K562 (cell line): ENCODE data around the gene CARD9. TPM values are rescaled to one million over a fixed set of nuclear protein-coding genes. Genes with fewer than 3 reads are reported as not detected.

ENCODE experiments used
- ATAC-seq: fragments of 200-7000 bp; cut with Tn5 transposase; 3 replicates; pipeline ENCODE4 v1.9.1; 2020; ENCODE audit warnings: moderate library complexity
- BruUV-seq: library from RNA; stranded (reverse); fragments of 400-500 nt; replicated peaks from 2 replicates; lab custom pipeline; 2021; lab: Mats Ljungman, UMichigan
- CTCF ChIA-PET: fragments of 300-600 bp; formaldehyde crosslinking; extraction: SDS; loops from one replicate; lab custom pipeline; 2021; ENCODE audit warnings: low intra/inter-chr PET ratio; lab: Yijun Ruan, JAX
- POLR2A ChIA-PET: fragments of 300-600, 350-650 bp; sonication (Branson Sonifier 250); formaldehyde crosslinking; extraction: SDS; loops from one replicate; lab custom pipeline; 2021; ENCODE audit warnings: antibody characterized with exemption, inconsistent platforms; lab: Yijun Ruan, JAX
- DNase-seq, 4 experiments: peaks; one replicate each; pipeline versions ENCODE4 v3.0.0 to v3.0.0-alpha.2; 2011 to 2018; ENCODE audit warnings: low spot score in 3 of 4, mixed read lengths in 3 of 4; ENCODE audit errors: extremely low read depth in 1 of 4
- FAIRE-seq: peaks from 2 replicates; lab custom pipeline; 2011; peaks lifted over from hg19 to GRCh38; lab: Jason Lieb, UNC
- H2AFZ ChIP-seq: 2 replicates; pipeline ENCODE4 v1.6.0; 2011; ENCODE audit warnings: low read depth, low read length, control low read depth, inconsistent platforms
- H3K27ac ChIP-seq: fragments of 200-600 bp; 3 replicates; pipeline ENCODE4 v1.8.0; 2011; ENCODE audit warnings: low read depth, mild to moderate bottlenecking, control low read depth, inconsistent platforms, low read length, moderate library complexity, mixed read lengths; ENCODE audit errors: extremely low read depth
- H3K27me3 ChIP-seq, 2 experiments: fragments of 300-600 bp in 1 of 2; 2 replicates in 1 of 2; 3 replicates in 1 of 2; pipeline versions ENCODE4 v1.6.0 to v1.8.0; 2011; ENCODE audit warnings: inconsistent platforms in 2 of 2, low read length in 2 of 2, mild to moderate bottlenecking in 1 of 2, mixed read lengths in 1 of 2, moderate library complexity in 1 of 2; ENCODE audit not compliant: control insufficient read depth in 2 of 2, insufficient read depth in 2 of 2
- H3K36me3 ChIP-seq: fragments of 300-600 bp; 3 replicates; pipeline ENCODE4 v1.8.0; 2011; ENCODE audit warnings: mild to moderate bottlenecking, low read length, inconsistent platforms; ENCODE audit not compliant: control insufficient read depth, insufficient read depth
- H3K4me1 ChIP-seq, 2 experiments: fragments of 200-600 bp in 1 of 2; replicated peaks in 1 of 2; 2 replicates in 1 of 2; 3 replicates in 1 of 2; pipeline versions ENCODE4 v1.5.1 to v1.8.0; 2011; ENCODE audit warnings: inconsistent platforms in 2 of 2, low read length in 2 of 2, mild to moderate bottlenecking in 1 of 2, mixed read lengths in 1 of 2, moderate library complexity in 1 of 2; ENCODE audit not compliant: control insufficient read depth in 2 of 2, insufficient read depth in 2 of 2
- H3K4me2 ChIP-seq: 2 replicates; pipeline ENCODE4 v1.6.1; 2011; ENCODE audit warnings: low read length, control low read depth, inconsistent platforms, mixed read lengths; ENCODE audit not compliant: insufficient read depth
- H3K4me3 ChIP-seq: fragments of 200-600 bp; sonication (generic), shearing (Covaris generic); 2 replicates; pipeline ENCODE4 v1.5.1; 2016; ENCODE audit warnings: control low read depth, inconsistent platforms
- H3K79me2 ChIP-seq: fragments of 200-600 bp; 3 replicates; pipeline ENCODE4 v1.8.0; 2011; ENCODE audit warnings: low read length, inconsistent platforms; ENCODE audit not compliant: control insufficient read depth, insufficient read depth
- H3K9ac ChIP-seq, 2 experiments: 2 replicates each; pipeline versions ENCODE4 v1.6.0 to v1.6.1; 2011; ENCODE audit warnings: low read depth in 2 of 2, low read length in 2 of 2, control low read depth in 1 of 2, inconsistent platforms in 1 of 2, mild to moderate bottlenecking in 1 of 2, mixed read lengths in 1 of 2; ENCODE audit not compliant: insufficient read depth in 1 of 2
- H3K9me1 ChIP-seq: one replicate; pipeline ENCODE4 v1.6.0; 2011; ENCODE audit warnings: inconsistent platforms, mild to moderate bottlenecking, low read length, moderate library complexity; ENCODE audit not compliant: control insufficient read depth, insufficient read depth
- H3K9me3 ChIP-seq: replicated peaks from 2 replicates; pipeline ENCODE4 v1.5.1; 2011; ENCODE audit warnings: low read depth, low read length, inconsistent platforms; ENCODE audit not compliant: control insufficient read depth, insufficient read depth
- H4K20me1 ChIP-seq: replicated peaks from 2 replicates; pipeline ENCODE4 v1.6.1; 2011; ENCODE audit warnings: low read length, inconsistent platforms, mixed read lengths; ENCODE audit not compliant: control insufficient read depth, insufficient read depth
- EP300 ChIP-seq: IDR thresholded peaks from 2 replicates; pipeline ENCODE4 v1.6.1; 2012; ENCODE audit warnings: low read length, improper control_type of control experiment
- FIP1L1 ChIP-seq: fragments of 200-400 bp; formaldehyde crosslinking; IDR thresholded peaks from 2 replicates; pipeline ENCODE4 v1.6.1; 2018; ENCODE audit warnings: mild to moderate bottlenecking, low read depth, low read length; ENCODE audit not compliant: poor library complexity, severe bottlenecking
- HBP1 ChIP-seq: fragments of 450-650 bp; formaldehyde crosslinking; IDR thresholded peaks from 2 replicates; pipeline ENCODE4 v1.4.0; 2022; ENCODE audit warnings: missing genetic modification characterization
- HSF4 ChIP-seq: fragments of 250-450 bp; sonication (Bioruptor Pico); IDR thresholded peaks from 2 replicates; pipeline ENCODE4 v2.1.2; 2022; ENCODE audit warnings: mild to moderate bottlenecking, moderate library complexity, borderline replicate concordance
- NFYB ChIP-seq: IDR thresholded peaks from 2 replicates; pipeline ENCODE4 v1.6.1; 2011; ENCODE audit warnings: mild to moderate bottlenecking, moderate library complexity; ENCODE audit not compliant: insufficient read length; ENCODE audit errors: extremely low read depth
- PBX2 ChIP-seq, 2 experiments: IDR thresholded peaks in 1 of 2; conservative IDR thresholded peaks in 1 of 2; 2 replicates each; pipeline ENCODE4 v1.6.1; 2016; ENCODE audit warnings: low read depth in 2 of 2, mild to moderate bottlenecking in 1 of 2, missing compliant biosample characterization in 1 of 2, missing genetic modification characterization in 1 of 2, moderate library complexity in 1 of 2
- PURB ChIP-seq: sonication (generic); formaldehyde crosslinking; IDR thresholded peaks from 2 replicates; pipeline ENCODE4 v1.9.0; 2021; ENCODE audit warnings: low read depth, mild to moderate bottlenecking, missing genetic modification reagents
- WGBS: fragments of 100-300 bp; shearing (Covaris generic); methylation state at CpG from one replicate; pipeline ENCODE4 v1.1.6; 2016; ENCODE audit warnings: low coverage, mixed read lengths; ENCODE audit not compliant: insufficient coverage; ENCODE audit errors: missing lambda C conversion rate; 5-methylcytosine and 5-hydroxymethylcytosine counted together
- in situ Hi-C: fragments of 300-500 bp; cut with MboI; formaldehyde crosslinking; loops from 4 replicates; pipeline ENCODE4 v1.15.0; 2018; ENCODE audit warnings: inconsistent platforms, mixed read lengths
- intact Hi-C: fragments of 100-400 bp; cut with micrococcal nuclease; formaldehyde crosslinking; loops from 2 replicates; pipeline ENCODE4 v1.14.2; 2022
- polyA plus RNA-seq, 8 experiments: library from polyadenylated mRNA; depleted of rRNA in 4 of 8; stranded (reverse) in 5 of 8; unstranded in 3 of 8; fragments of >200 nt; fragmentation: Nextera tagmentation in 2 of 8; fragmentation: Illumina TruSeq in 1 of 8; extraction: Ambion mirVana in 2 of 8; extraction: Trizol in 1 of 8; gene quantifications; 2 replicates each; pipeline versions ENCODE4 v1.2.1 to v1.2.3, GENCODE V29; 2011 to 2014; ENCODE audit warnings: inconsistent platforms in 1 of 8, missing spikeins in 1 of 8
- total RNA-seq, 7 experiments: library from RNA; depleted of rRNA in 6 of 7; stranded (reverse); fragments of >200 nt in 6 of 7; fragmentation: Illumina TruSeq in 2 of 7; extraction: Trizol in 2 of 7; gene quantifications; 2 replicates each; pipeline versions ENCODE4 v1.2.1 to v1.2.3, GENCODE V29; 2011 to 2021; ENCODE audit warnings: low replicate concordance in 1 of 7
- TF ChIP-seq, protein P1 (sequence below): fragments of 450-650 bp; IDR thresholded peaks from 2 replicates; pipeline ENCODE4 v1.6.1; 2016; ENCODE audit warnings: missing biosample characterization, missing genetic modification characterization
- TF ChIP-seq, protein P2 (sequence below): fragments of 250-450 bp; sonication (Bioruptor Pico); IDR thresholded peaks from 2 replicates; pipeline ENCODE4 v1.5.0; 2022; ENCODE audit warnings: mild to moderate bottlenecking

The CARD9 gene
- total and polyA plus RNA-seq, 9 of the 15 experiments (the other 6 are each of a cell fraction or from before 2014, with no cell fraction given), result 1.7 to 53.0 (median 9.7) TPM

GRCh38 chr9:136361047-136361753, 12.3 kb downstream of the CARD9 start (continued):
- TF ChIP-seq FIP1L1 (peak; percentile 59), HSF4 (no peak)

- no peaks in the 10 kb centered on the region for H4K20me1 ChIP-seq
- no peaks in the 10 kb centered on the region for H3K27me3 ChIP-seq
- H3K4me1 ChIP-seq, result peaks cover 11 to 93% of the 10 kb centered on the region in 2 experiments
- ATAC-seq, result no peak
- no peak overlapping the region for H2AFZ ChIP-seq
- H3K27ac ChIP-seq, result no peak overlapping the region
- ChIA-PET CTCF (no interaction called here), POLR2A (interaction anchor here (0.5 to 2.0 kb wide), 3 partner anchors 14 to 403 kb away, joined by 3 to 6 read pairs (median 4); no protein-coding TSS in a partner anchor)
- no peaks in the 10 kb centered on the region for H3K9me1 ChIP-seq
- intact Hi-C loops (no loop called here), in situ Hi-C loops (no loop called here)
- H3K36me3 ChIP-seq, result peaks cover 11% of the 10 kb centered on the region; the same call in 1 of the 3 replicates
- H3K9ac ChIP-seq, result peak overlapping the region in 1 of 2 experiments; percentile 26; a peak in 2 of 4 replicates
- no peaks in the 10 kb centered on the region; the same call in 2 of the 3 replicates for H3K79me2 ChIP-seq
- H3K4me3 ChIP-seq, result no peak overlapping the region
- no peak for FAIRE-seq
- WGBS, result 77% methylated on average over 32 of the region's 38 CpGs
- H3K9me3 ChIP-seq, result no peaks in the 10 kb centered on the region
- H3K4me2 ChIP-seq, result no peak overlapping the region
- no peak for DNase-seq
- BruUV-seq, result no TSS peak
- TF ChIP-seq PURB (no peak), EP300 (no peak), PBX2 (CRISPR knock-in tag; IDR thresholded peaks at IDR 0.05; ENCODE audit: low read depth) (no peak), PBX2 (tag; conservative IDR thresholded peaks at IDR 0.05; ENCODE audit: low read depth) (no peak), HBP1 (CRISPR knock-in tag) (no peak), NFYB (no peak)
- TF ChIP-seq, protein P1, sequence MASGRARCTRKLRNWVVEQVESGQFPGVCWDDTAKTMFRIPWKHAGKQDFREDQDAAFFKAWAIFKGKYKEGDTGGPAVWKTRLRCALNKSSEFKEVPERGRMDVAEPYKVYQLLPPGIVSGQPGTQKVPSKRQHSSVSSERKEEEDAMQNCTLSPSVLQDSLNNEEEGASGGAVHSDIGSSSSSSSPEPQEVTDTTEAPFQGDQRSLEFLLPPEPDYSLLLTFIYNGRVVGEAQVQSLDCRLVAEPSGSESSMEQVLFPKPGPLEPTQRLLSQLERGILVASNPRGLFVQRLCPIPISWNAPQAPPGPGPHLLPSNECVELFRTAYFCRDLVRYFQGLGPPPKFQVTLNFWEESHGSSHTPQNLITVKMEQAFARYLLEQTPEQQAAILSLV (tag), result no peak
- TF ChIP-seq, protein P2, sequence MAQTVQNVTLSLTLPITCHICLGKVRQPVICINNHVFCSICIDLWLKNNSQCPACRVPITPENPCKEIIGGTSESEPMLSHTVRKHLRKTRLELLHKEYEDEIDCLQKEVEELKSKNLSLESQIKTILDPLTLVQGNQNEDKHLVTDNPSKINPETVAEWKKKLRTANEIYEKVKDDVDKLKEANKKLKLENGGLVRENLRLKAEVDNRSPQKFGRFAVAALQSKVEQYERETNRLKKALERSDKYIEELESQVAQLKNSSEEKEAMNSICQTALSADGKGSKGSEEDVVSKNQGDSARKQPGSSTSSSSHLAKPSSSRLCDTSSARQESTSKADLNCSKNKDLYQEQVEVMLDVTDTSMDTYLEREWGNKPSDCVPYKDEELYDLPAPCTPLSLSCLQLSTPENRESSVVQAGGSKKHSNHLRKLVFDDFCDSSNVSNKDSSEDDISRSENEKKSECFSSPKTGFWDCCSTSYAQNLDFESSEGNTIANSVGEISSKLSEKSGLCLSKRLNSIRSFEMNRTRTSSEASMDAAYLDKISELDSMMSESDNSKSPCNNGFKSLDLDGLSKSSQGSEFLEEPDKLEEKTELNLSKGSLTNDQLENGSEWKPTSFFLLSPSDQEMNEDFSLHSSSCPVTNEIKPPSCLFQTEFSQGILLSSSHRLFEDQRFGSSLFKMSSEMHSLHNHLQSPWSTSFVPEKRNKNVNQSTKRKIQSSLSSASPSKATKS (CRISPR knock-in tag), result no peak
These were observed 13.4 kb downstream of the CARD9 start for GRCh38 chr9:136359774-136360718.
